HepG2 (cell line): ENCODE measurements around the gene COMMD1. TPM values are rescaled to one million over a fixed set of nuclear protein-coding genes. Genes with fewer than 3 reads are reported as not detected.

ENCODE experiments used
- ATAC-seq: fragments of 200-7000 bp; cut with Tn5 transposase; 3 replicates; pipeline ENCODE4 v1.9.1; 2020; ENCODE audit warnings: mild to moderate bottlenecking, moderate library complexity
- BruUV-seq: library from RNA; stranded (reverse); fragments of 400-500 nt; replicated peaks from 2 replicates; lab custom pipeline; 2021; lab: Mats Ljungman, UMichigan
- CTCF ChIA-PET: fragments of 300-600 bp; formaldehyde crosslinking; extraction: SDS; loops from one replicate; lab custom pipeline; 2021; ENCODE audit warnings: low total read pairs, inconsistent platforms, low intra/inter-chr PET ratio; lab: Yijun Ruan, JAX
- POLR2A ChIA-PET: fragments of 350-600 bp; sonication (Branson Sonifier 250); formaldehyde crosslinking; loops from one replicate; lab custom pipeline; 2020; ENCODE audit warnings: antibody characterized with exemption, inconsistent platforms; lab: Yijun Ruan, JAX
- DNase-seq: peaks from one replicate; pipeline ENCODE4 v3.0.0-alpha.2; 2015; ENCODE audit warnings: low spot score
- FAIRE-seq: peaks from 3 replicates; lab custom pipeline; 2011; peaks lifted over from hg19 to GRCh38; lab: Jason Lieb, UNC
- H2AFZ ChIP-seq: one replicate; pipeline ENCODE4 v1.6.1; 2011; ENCODE audit warnings: low read length, inconsistent platforms
- H3K27ac ChIP-seq: fragments of 300-600 bp; 3 replicates; pipeline ENCODE4 v1.8.0; 2011; ENCODE audit warnings: mixed run types, mild to moderate bottlenecking, mixed read lengths, low read length, inconsistent platforms; ENCODE audit not compliant: insufficient read depth; ENCODE audit errors: extremely low read length
- H3K27me3 ChIP-seq, 2 experiments: fragments of 200-600 bp in 1 of 2; 2 replicates in 1 of 2; 3 replicates in 1 of 2; pipeline versions ENCODE4 v1.6.0 to v1.8.0; 2011; ENCODE audit warnings: low read length in 2 of 2, mild to moderate bottlenecking in 2 of 2, moderate library complexity in 2 of 2, inconsistent platforms in 1 of 2; ENCODE audit not compliant: insufficient read depth in 2 of 2, control insufficient read depth in 1 of 2
- H3K36me3 ChIP-seq, 2 experiments: fragments of 200-600 bp in 1 of 2; replicated peaks in 1 of 2; 2 replicates in 1 of 2; 3 replicates in 1 of 2; pipeline versions ENCODE4 v1.5.1 to v1.8.0; 2011; ENCODE audit warnings: low read length in 2 of 2, inconsistent platforms in 1 of 2; ENCODE audit not compliant: insufficient read depth in 2 of 2, control insufficient read depth in 1 of 2
- H3K4me1 ChIP-seq: 2 replicates; pipeline ENCODE4 v1.5.1; 2012; ENCODE audit warnings: low read length, inconsistent platforms; ENCODE audit not compliant: insufficient read depth
- H3K4me2 ChIP-seq: 2 replicates; pipeline ENCODE4 v1.6.0; 2011; ENCODE audit warnings: low read depth, low read length, inconsistent platforms
- H3K4me3 ChIP-seq, 3 experiments: fragments of 200-600 bp in 1 of 3; sonication (generic), shearing (Covaris generic) in 1 of 3; replicated peaks in 1 of 3; 2 replicates each; pipeline ENCODE4 v1.5.1; 2011 to 2016; ENCODE audit warnings: low read length in 3 of 3, inconsistent platforms in 2 of 3, low read depth in 2 of 3, mild to moderate bottlenecking in 2 of 3, control low read depth in 1 of 3, mixed read lengths in 1 of 3; ENCODE audit not compliant: insufficient read depth in 1 of 3
- H3K79me2 ChIP-seq: one replicate; pipeline ENCODE4 v1.6.1; 2011; ENCODE audit warnings: low read length, inconsistent platforms; ENCODE audit not compliant: insufficient read depth
- H3K9ac ChIP-seq: 2 replicates; pipeline ENCODE4 v1.6.0; 2011; ENCODE audit warnings: mild to moderate bottlenecking, low read depth, low read length, inconsistent platforms; ENCODE audit not compliant: insufficient read depth
- H3K9me3 ChIP-seq: 2 replicates; pipeline ENCODE4 v1.5.1; 2012; ENCODE audit warnings: mild to moderate bottlenecking, low read length
- H4K20me1 ChIP-seq: 2 replicates; pipeline ENCODE4 v1.6.0; 2011; ENCODE audit warnings: inconsistent platforms, mild to moderate bottlenecking, low read length, moderate library complexity; ENCODE audit not compliant: insufficient read depth
- ARHGAP35 ChIP-seq: sonication (generic); formaldehyde crosslinking; IDR thresholded peaks from 2 replicates; pipeline ENCODE4 v1.9.0; 2022; ENCODE audit warnings: mild to moderate bottlenecking, inconsistent platforms, moderate library complexity, missing genetic modification reagents, borderline replicate concordance
- BRCA1 ChIP-seq: sonication (generic); formaldehyde crosslinking; IDR thresholded peaks from 2 replicates; pipeline ENCODE4 v1.4.0; 2020; ENCODE audit warnings: missing genetic modification reagents
- HNF4A ChIP-seq: sonication (generic); formaldehyde crosslinking; IDR thresholded peaks from 2 replicates; pipeline ENCODE4 v1.4.0; 2020; ENCODE audit warnings: missing genetic modification reagents
- ZBTB21 ChIP-seq: sonication (generic); formaldehyde crosslinking; IDR thresholded peaks from 2 replicates; pipeline ENCODE4 v1.4.0; 2020; ENCODE audit warnings: missing genetic modification reagents
- ZNF367 ChIP-seq: sonication (generic); formaldehyde crosslinking; IDR thresholded peaks from 2 replicates; pipeline ENCODE4 v1.4.0; 2020; ENCODE audit warnings: missing genetic modification reagents, borderline replicate concordance
- WGBS: methylation state at CpG from one replicate; pipeline ENCODE4 v1.1.6; 2017; ENCODE audit warnings: low lambda C conversion rate; 5-methylcytosine and 5-hydroxymethylcytosine counted together
- in situ Hi-C: cut with HindIII; loops from 2 replicates; pipeline ENCODE4 v1.10.0; 2017; ENCODE audit warnings: low pct_unique_long_range_greater_than_20kb; ENCODE audit not compliant: extremely low pct_ligation_motif_present
- intact Hi-C: fragments of 100-400 bp; cut with micrococcal nuclease; formaldehyde crosslinking; loops from one replicate; pipeline ENCODE4 v1.10.0; 2022; ENCODE audit not compliant: unreplicated experiment
- polyA plus RNA-seq, 8 experiments: library from polyadenylated mRNA; depleted of rRNA in 3 of 8; stranded (reverse) in 7 of 8; unstranded in 1 of 8; fragments of >200 nt; fragmentation: Illumina TruSeq in 4 of 8; extraction: Trizol in 4 of 8; gene quantifications; 2 replicates each; pipeline versions ENCODE4 v1.2.1 to v1.2.3, GENCODE V29; 2011 to 2016; ENCODE audit warnings: low read depth in 4 of 8, missing spikeins in 1 of 8, mixed read lengths in 1 of 8; ENCODE audit not compliant: insufficient read depth in 1 of 8
- total RNA-seq, 5 experiments: library from RNA; depleted of rRNA; stranded (reverse); fragments of >200 nt; fragmentation: Illumina TruSeq; extraction: Trizol; gene quantifications; 2 replicates each; pipeline ENCODE4 v1.2.3, GENCODE V29; 2016; ENCODE audit warnings: low read depth in 1 of 5

Gene COMMD1
- total and polyA plus RNA-seq, 2 of the 13 experiments (the other 11 are each of a cell fraction or from before 2014, with no cell fraction given), result 25.7 to 105 TPM

- in situ Hi-C loops, result no loop called here
- no TSS peak for BruUV-seq
- Histone ChIP-seq H3K9me3 (no peaks in the 10 kb centered on the region), H3K4me3 (no peak overlapping the region), H3K36me3 (no peaks in the 10 kb centered on the region), H3K79me2 (no peaks in the 10 kb centered on the region), H3K4me2 (no peak overlapping the region), H3K9ac (no peak overlapping the region)
- CTCF ChIA-PET, result no interaction called here
- WGBS, result 93% methylated on average over 3 of the region's 3 CpGs
- intact Hi-C loops, result no loop called here
- DNase-seq, result no peak
- TF ChIP-seq ZBTB21 (CRISPR knock-in tag), result no peak
- TF ChIP-seq, all 625 proteins: peak for 0
- H3K4me1 ChIP-seq, result peaks cover 18% of the 10 kb centered on the region
- no peak overlapping the region for H2AFZ ChIP-seq
- POLR2A ChIA-PET, result no interaction called here
- FAIRE-seq, result no peak
- no peak overlapping the region for H3K27ac ChIP-seq
- ATAC-seq, result no peak
- no peaks in the 10 kb centered on the region for H4K20me1 ChIP-seq
- no peaks in the 10 kb centered on the region for H3K27me3 ChIP-seq
Measured at GRCh38 chr2:62029910-62030309, 124.4 kb downstream of the COMMD1 start.

GRCh38 chr2:62030902-62031301 lies 125.4 kb downstream of the COMMD1 start:
- no peaks in the 10 kb centered on the region for H3K36me3 ChIP-seq
- CTCF ChIA-PET, result no interaction called here
- H3K4me1 ChIP-seq, result peaks cover 13% of the 10 kb centered on the region
- H4K20me1 ChIP-seq, result no peaks in the 10 kb centered on the region
- no peak for FAIRE-seq
- H3K9me3 ChIP-seq, result no peaks in the 10 kb centered on the region
- H3K4me2 ChIP-seq, result no peak overlapping the region
- intact Hi-C loops (no loop called here), in situ Hi-C loops (no loop called here)
- no peaks in the 10 kb centered on the region for H3K79me2 ChIP-seq
- no TSS peak for BruUV-seq
- no peak overlapping the region for H2AFZ ChIP-seq
- no peak overlapping the region for H3K9ac ChIP-seq
- H3K27me3 ChIP-seq, result no peaks in the 10 kb centered on the region
- no peak overlapping the region for H3K27ac ChIP-seq
- no peak for TF ChIP-seq BRCA1 (CRISPR knock-in tag)
- TF ChIP-seq HNF4A (CRISPR knock-in tag), result no peak
- no peak for TF ChIP-seq ARHGAP35
- TF ChIP-seq ZNF367 (CRISPR knock-in tag), result no peak
- TF ChIP-seq, all 625 proteins: peak for 0
- no peak for DNase-seq
- ATAC-seq, result no peak
- H3K4me3 ChIP-seq, result no peak overlapping the region
- POLR2A ChIA-PET, result no interaction called here
